Immature natural killer cell (primary cell): ENCODE data around the gene IL1A. TPM values are rescaled to one million over a fixed set of nuclear protein-coding genes. Genes with fewer than 3 reads are reported as not detected.

Experiments used
- DNase-seq, 3 donors: peaks; one replicate each; pipeline ENCODE4 v3.0.0; 2022; ENCODE audit warnings: mixed read lengths in 1 of 3
- H3K27ac Mint-ChIP-seq, 6 donors: one replicate each; pipeline ENCODE4 v1.8.0; 2020; ENCODE audit warnings: mixed read lengths in 6 of 6, mild to moderate bottlenecking in 5 of 6, inconsistent platforms in 4 of 6, moderate library complexity in 3 of 6
- H3K27me3 Mint-ChIP-seq, 3 donors: one replicate each; pipeline ENCODE4 v1.8.0; 2020 to 2021; ENCODE audit warnings: low read depth in 3 of 3, mild to moderate bottlenecking in 3 of 3, mixed read lengths in 3 of 3, moderate library complexity in 3 of 3, inconsistent platforms in 1 of 3
- H3K36me3 Mint-ChIP-seq, 3 donors: one replicate each; pipeline ENCODE4 v1.8.0; 2020; ENCODE audit warnings: mixed read lengths in 3 of 3, inconsistent platforms in 2 of 3, mild to moderate bottlenecking in 2 of 3
- H3K4me1 Mint-ChIP-seq, 2 donors: one replicate each; pipeline ENCODE4 v1.8.0; 2020; ENCODE audit warnings: inconsistent platforms in 2 of 2, mild to moderate bottlenecking in 2 of 2, mixed read lengths in 2 of 2, moderate library complexity in 1 of 2
- H3K4me3 Mint-ChIP-seq, 5 donors: one replicate each; pipeline ENCODE4 v1.8.0; 2020; ENCODE audit warnings: mild to moderate bottlenecking in 5 of 5, mixed read lengths in 5 of 5, inconsistent platforms in 3 of 5, moderate library complexity in 3 of 5
- H3K9me3 Mint-ChIP-seq, 6 donors: one replicate each; pipeline ENCODE4 v1.8.0; 2020; ENCODE audit warnings: mild to moderate bottlenecking in 6 of 6, mixed read lengths in 6 of 6, inconsistent platforms in 4 of 6, moderate library complexity in 3 of 6
- polyA plus RNA-seq, 3 donors: library from polyadenylated mRNA; unstranded; fragments of 300-500 nt; fragmentation: Illumina TruSeq; gene quantifications; one replicate each; pipeline ENCODE4 v1.2.3, GENCODE V29; 2021

The IL1A gene
- polyA plus RNA-seq, 3 donors from 2014 or later = not detected

- DNase-seq = no peak
- Mint-ChIP-seq H3K9me3 (no peaks in the 10 kb centered on the region), H3K27ac (peak overlapping the region in 5 of 6 donors; percentile 3 to 34 (median 12)), H3K4me3 (no peak overlapping the region), H3K27me3 (peaks cover 0 to 4% (median 2%) of the 10 kb centered on the region in 3 donors), H3K4me1 (peaks cover 15 to 24% of the 10 kb centered on the region in 2 donors), H3K36me3 (no peaks in the 10 kb centered on the region)
Measured at GRCh38 chr2:112776113-112776512, 8.2 kb downstream of the IL1A start.

GRCh38 chr2:112774536-112775285 is 9.6 kb downstream of the IL1A start:
- Mint-ChIP-seq H3K4me1 (peaks cover 15 to 24% of the 10 kb centered on the region in 2 donors), H3K27me3 (peaks cover 0 to 4% (median 2%) of the 10 kb centered on the region in 3 donors), H3K9me3 (no peaks in the 10 kb centered on the region), H3K4me3 (no peak overlapping the region), H3K27ac (peak overlapping the region in 2 of 6 donors; percentile 2 to 7), H3K36me3 (no peaks in the 10 kb centered on the region)
- DNase-seq = no peak

GRCh38 chr2:112773556-112773955 is 10.7 kb downstream of the IL1A start:
- H3K36me3 Mint-ChIP-seq = no peaks in the 10 kb centered on the region
- no peak for DNase-seq
- H3K27ac Mint-ChIP-seq = no peak overlapping the region
- H3K9me3 Mint-ChIP-seq = no peaks in the 10 kb centered on the region
- H3K4me1 Mint-ChIP-seq = peaks cover 17 to 30% of the 10 kb centered on the region in 2 donors
- peaks cover 0 to 4% (median 2%) of the 10 kb centered on the region in 3 donors for H3K27me3 Mint-ChIP-seq
- no peak overlapping the region for H3K4me3 Mint-ChIP-seq

GRCh38 chr2:112772911-112773475 is 11.3 kb downstream of the IL1A start:
- no peak overlapping the region for H3K27ac Mint-ChIP-seq

GRCh38 chr2:112772322-112772721 is 12.0 kb downstream of the IL1A start:
- H3K4me3 Mint-ChIP-seq = no peak overlapping the region
- DNase-seq = no peak

More at GRCh38 chr2:112772911-112773475, 11.3 kb downstream of the IL1A start:
- peaks cover 0 to 4% (median 2%) of the 10 kb centered on the region in 3 donors for H3K27me3 Mint-ChIP-seq
- DNase-seq = no peak
- peaks cover 23 to 32% of the 10 kb centered on the region in 2 donors for H3K4me1 Mint-ChIP-seq
- no peaks in the 10 kb centered on the region for H3K9me3 Mint-ChIP-seq
- no peaks in the 10 kb centered on the region for H3K36me3 Mint-ChIP-seq
- H3K4me3 Mint-ChIP-seq = no peak overlapping the region

GRCh38 chr2:112768432-112768831 is 15.9 kb downstream of the IL1A start:
- Mint-ChIP-seq H3K4me3 (peak overlapping the region; percentile 64 to 91 (median 81)), H3K27ac (peak overlapping the region; percentile 80 to 96 (median 90))

More at GRCh38 chr2:112772322-112772721, 12.0 kb downstream of the IL1A start:
- H3K27me3 Mint-ChIP-seq = peaks cover 0 to 4% (median 0%) of the 10 kb centered on the region in 3 donors
- H3K36me3 Mint-ChIP-seq = no peaks in the 10 kb centered on the region
- peaks cover 23 to 32% of the 10 kb centered on the region in 2 donors for H3K4me1 Mint-ChIP-seq
- H3K27ac Mint-ChIP-seq = no peak overlapping the region
- no peaks in the 10 kb centered on the region for H3K9me3 Mint-ChIP-seq

GRCh38 chr2:112767693-112768330 is 16.5 kb downstream of the IL1A start:
- peak in 2 of 3 donors; percentile 18 to 19 for DNase-seq
- Mint-ChIP-seq H3K36me3 (no peaks in the 10 kb centered on the region), H3K27me3 (peaks cover 0 to 3% (median 0%) of the 10 kb centered on the region in 3 donors), H3K9me3 (no peaks in the 10 kb centered on the region), H3K4me1 (peaks cover 33 to 46% of the 10 kb centered on the region in 2 donors), H3K27ac (peak overlapping the region; percentile 80 to 96 (median 90)), H3K4me3 (peak overlapping the region; percentile 64 to 91 (median 81))

More at GRCh38 chr2:112768432-112768831, 15.9 kb downstream of the IL1A start:
- Mint-ChIP-seq H3K27me3 (peaks cover 0 to 3% (median 0%) of the 10 kb centered on the region in 3 donors), H3K4me1 (peaks cover 31 to 42% of the 10 kb centered on the region in 2 donors), H3K9me3 (no peaks in the 10 kb centered on the region), H3K36me3 (no peaks in the 10 kb centered on the region)
- no peak for DNase-seq

GRCh38 chr2:112765251-112765650 is 19.0 kb downstream of the IL1A start:
- DNase-seq = no peak
- Mint-ChIP-seq H3K27ac (peak overlapping the region; percentile 67 to 82 (median 74)), H3K4me1 (peaks cover 33 to 46% of the 10 kb centered on the region in 2 donors), H3K27me3 (peaks cover 0 to 4% (median 0%) of the 10 kb centered on the region in 3 donors), H3K4me3 (peak overlapping the region; percentile 91 to 97 (median 95)), H3K36me3 (no peaks in the 10 kb centered on the region), H3K9me3 (no peaks in the 10 kb centered on the region)

- H3K36me3 Mint-ChIP-seq = no peaks in the 10 kb centered on the region
- H3K27ac Mint-ChIP-seq = peak within 1 kb of the TSS; percentile 77 to 88 (median 84)
- peaks cover 0 to 4% (median 0%) of the 10 kb centered on the region in 3 donors for H3K27me3 Mint-ChIP-seq
- no peaks in the 10 kb centered on the region for H3K9me3 Mint-ChIP-seq
- H3K4me1 Mint-ChIP-seq = peaks cover 33 to 46% of the 10 kb centered on the region in 2 donors
- peak within 1 kb of the TSS; percentile 91 to 97 (median 95) for H3K4me3 Mint-ChIP-seq
- DNase-seq = peak; percentile 94 to 95 (median 94)
Measured at GRCh38 chr2:112764071-112765044, 19.9 kb downstream of the IL1A start, which contains the start of gene CKAP2L. CKAP2L (minus strand) TSS chr2:112764609; CDS start chr2:112764598, 11 bp downstream.

GRCh38 chr2:112762276-112762675 is 22.0 kb downstream of the IL1A start:
- no peak overlapping the region for H3K4me3 Mint-ChIP-seq
- no peak for DNase-seq
- H3K27me3 Mint-ChIP-seq = peaks cover 0 to 4% (median 0%) of the 10 kb centered on the region in 3 donors
- no peaks in the 10 kb centered on the region for H3K9me3 Mint-ChIP-seq
- no peak overlapping the region for H3K27ac Mint-ChIP-seq
- H3K4me1 Mint-ChIP-seq = peaks cover 19 to 28% of the 10 kb centered on the region in 2 donors
- H3K36me3 Mint-ChIP-seq = no peaks in the 10 kb centered on the region

GRCh38 chr2:112760149-112760548 is 24.1 kb downstream of the IL1A start:
- Mint-ChIP-seq H3K4me1 (peaks cover 17 to 31% of the 10 kb centered on the region in 2 donors), H3K36me3 (no peaks in the 10 kb centered on the region), H3K4me3 (no peak overlapping the region), H3K27ac (no peak overlapping the region), H3K9me3 (no peaks in the 10 kb centered on the region), H3K27me3 (peaks cover 0 to 4% (median 0%) of the 10 kb centered on the region in 3 donors)
- no peak for DNase-seq

GRCh38 chr2:112758711-112759110 is 25.6 kb downstream of the IL1A start:
- Mint-ChIP-seq H3K4me1 (peaks cover 9 to 22% of the 10 kb centered on the region in 2 donors), H3K9me3 (no peaks in the 10 kb centered on the region), H3K36me3 (no peaks in the 10 kb centered on the region), H3K27me3 (peaks cover 0 to 1% (median 0%) of the 10 kb centered on the region in 3 donors), H3K4me3 (no peak overlapping the region), H3K27ac (no peak overlapping the region)
- DNase-seq = no peak

GRCh38 chr2:112757265-112757664 is 27.0 kb downstream of the IL1A start:
- peaks cover 7 to 22% of the 10 kb centered on the region in 2 donors for H3K4me1 Mint-ChIP-seq
- H3K4me3 Mint-ChIP-seq = no peak overlapping the region
- DNase-seq = no peak
- no peaks in the 10 kb centered on the region for H3K9me3 Mint-ChIP-seq
- peaks cover 0 to 1% (median 0%) of the 10 kb centered on the region in 3 donors for H3K27me3 Mint-ChIP-seq
- H3K36me3 Mint-ChIP-seq = no peaks in the 10 kb centered on the region
- no peak overlapping the region for H3K27ac Mint-ChIP-seq
